Measurements from ENCODE around the gene ZMAT5. TPM values are rescaled to one million over a fixed set of nuclear protein-coding genes. Genes with fewer than 3 reads are reported as not detected.

Gene ZMAT5
- total RNA-seq, 1 donor from 2014 or later: 24.4 TPM

GRCh38 chr22:29692327-29692640, 74.5 kb downstream of the ZMAT5 start:
- Mint-ChIP-seq H3K4me1 (ENCODE audit: low read depth, unreplicated experiment) (peaks cover 19% of the 10 kb centered on the region), H3K36me3 (ENCODE audit: low read depth, unreplicated experiment) (peaks cover 26% of the 10 kb centered on the region), H3K27me3 (ENCODE audit: low read depth, unreplicated experiment) (no peaks in the 10 kb centered on the region), H3K4me3 (ENCODE audit: unreplicated experiment) (no peak overlapping the region), H3K27ac (ENCODE audit: unreplicated experiment) (no peak overlapping the region), H3K9me3 (ENCODE audit: unreplicated experiment) (no peaks in the 10 kb centered on the region)
- Histone ChIP-seq H3K27me3 (ENCODE audit: insufficient read depth, low read length) (no peaks in the 10 kb centered on the region), H3K79me2 (ENCODE audit: insufficient read depth, low read length) (peaks cover 6% of the 10 kb centered on the region), H3K4me3 (ENCODE audit: insufficient read depth, low read depth, low read length) (no peak overlapping the region), H4K20me1 (ENCODE audit: insufficient read depth, low read length) (peaks cover 65% of the 10 kb centered on the region), H3K36me3 (ENCODE audit: insufficient read depth, low read length) (peaks cover 13% of the 10 kb centered on the region), H2AFZ (ENCODE audit: low read depth, low read length) (no peak overlapping the region), H3K4me1 (ENCODE audit: insufficient read depth, low read length) (peaks cover 9% of the 10 kb centered on the region), H3K9ac (ENCODE audit: low read length) (no peak overlapping the region), H3K4me2 (ENCODE audit: low read length) (no peak overlapping the region), H3K27ac (ENCODE audit: low read depth, low read length) (no peak overlapping the region), H3K9me3 (ENCODE audit: insufficient read depth, low read depth, low read length) (no peaks in the 10 kb centered on the region)
- TF ChIP-seq EZH2 (IDR thresholded peaks at IDR 0.05; ENCODE audit: insufficient read depth, low read length) (no peak), CTCF (IDR thresholded peaks at IDR 0.05; ENCODE audit: insufficient read depth, low read depth, low read length) (no peak)
- FAIRE-seq: no peak
- DNase-seq (ENCODE audit: low read depth): no peak

GRCh38 chr22:29691636-29692326, 75.0 kb downstream of the ZMAT5 start:
- Histone ChIP-seq H3K9ac (ENCODE audit: low read length) (no peak overlapping the region), H3K4me1 (ENCODE audit: insufficient read depth, low read length) (peaks cover 9% of the 10 kb centered on the region), H3K79me2 (ENCODE audit: insufficient read depth, low read length) (peaks cover 6% of the 10 kb centered on the region), H4K20me1 (ENCODE audit: insufficient read depth, low read length) (peaks cover 70% of the 10 kb centered on the region), H3K9me3 (ENCODE audit: insufficient read depth, low read depth, low read length) (no peaks in the 10 kb centered on the region), H3K27ac (ENCODE audit: low read depth, low read length) (no peak overlapping the region), H3K4me3 (ENCODE audit: insufficient read depth, low read depth, low read length) (no peak overlapping the region), H3K27me3 (ENCODE audit: insufficient read depth, low read length) (no peaks in the 10 kb centered on the region), H3K4me2 (ENCODE audit: low read length) (no peak overlapping the region), H2AFZ (ENCODE audit: low read depth, low read length) (no peak overlapping the region), H3K36me3 (ENCODE audit: insufficient read depth, low read length) (peaks cover 17% of the 10 kb centered on the region)
- no peak overlapping the region for H3K4me3 Mint-ChIP-seq (ENCODE audit: unreplicated experiment)
- no peak for FAIRE-seq
- DNase-seq (ENCODE audit: low read depth): no peak
- H3K9me3 Mint-ChIP-seq (ENCODE audit: unreplicated experiment): no peaks in the 10 kb centered on the region
- H3K36me3 Mint-ChIP-seq (ENCODE audit: low read depth, unreplicated experiment): peaks cover 26% of the 10 kb centered on the region
- H3K27me3 Mint-ChIP-seq (ENCODE audit: low read depth, unreplicated experiment): no peaks in the 10 kb centered on the region
- TF ChIP-seq EZH2 (IDR thresholded peaks at IDR 0.05; ENCODE audit: insufficient read depth, low read length): no peak
- TF ChIP-seq CTCF (IDR thresholded peaks at IDR 0.05; ENCODE audit: insufficient read depth, low read depth, low read length): no peak
- H3K4me1 Mint-ChIP-seq (ENCODE audit: low read depth, unreplicated experiment): peaks cover 19% of the 10 kb centered on the region
- no peak overlapping the region for H3K27ac Mint-ChIP-seq (ENCODE audit: unreplicated experiment)

GRCh38 chr22:29690476-29690875, 76.3 kb downstream of the ZMAT5 start:
- peaks cover 9% of the 10 kb centered on the region for H3K4me1 ChIP-seq (ENCODE audit: insufficient read depth, low read length)
- H3K36me3 Mint-ChIP-seq (ENCODE audit: low read depth, unreplicated experiment): peaks cover 28% of the 10 kb centered on the region
- no peaks in the 10 kb centered on the region for H3K9me3 Mint-ChIP-seq (ENCODE audit: unreplicated experiment)
- no peaks in the 10 kb centered on the region for H3K27me3 Mint-ChIP-seq (ENCODE audit: low read depth, unreplicated experiment)
- no peak overlapping the region for H3K27ac ChIP-seq (ENCODE audit: low read depth, low read length)
- no peak overlapping the region for H3K9ac ChIP-seq (ENCODE audit: low read length)
- H3K4me1 Mint-ChIP-seq (ENCODE audit: low read depth, unreplicated experiment): peaks cover 25% of the 10 kb centered on the region
- H3K27me3 ChIP-seq (ENCODE audit: insufficient read depth, low read length): no peaks in the 10 kb centered on the region
- peaks cover 21% of the 10 kb centered on the region for H3K36me3 ChIP-seq (ENCODE audit: insufficient read depth, low read length)
- DNase-seq (ENCODE audit: low read depth): peak; percentile 22
- FAIRE-seq: no peak
- peaks cover 6% of the 10 kb centered on the region for H3K79me2 ChIP-seq (ENCODE audit: insufficient read depth, low read length)
- H3K4me3 Mint-ChIP-seq (ENCODE audit: unreplicated experiment): no peak overlapping the region
- H3K4me3 ChIP-seq (ENCODE audit: insufficient read depth, low read depth, low read length): no peak overlapping the region
- H3K9me3 ChIP-seq (ENCODE audit: insufficient read depth, low read depth, low read length): no peaks in the 10 kb centered on the region
- TF ChIP-seq EZH2 (IDR thresholded peaks at IDR 0.05; ENCODE audit: insufficient read depth, low read length): no peak
- no peak overlapping the region for H3K27ac Mint-ChIP-seq (ENCODE audit: unreplicated experiment)
- H2AFZ ChIP-seq (ENCODE audit: low read depth, low read length): no peak overlapping the region
- H4K20me1 ChIP-seq (ENCODE audit: insufficient read depth, low read length): peaks cover 72% of the 10 kb centered on the region
- no peak overlapping the region for H3K4me2 ChIP-seq (ENCODE audit: low read length)

All from astrocyte (in vitro differentiated cells and primary cell).